GM12874 (cell line): ENCODE data around the gene FASTK.

Experiments
- TF ChIP-seq, protein P1 (sequence below): IDR thresholded peaks from 2 replicates; pipeline ENCODE4 v1.5.1; 2011; ENCODE audit warnings: low read depth, mild to moderate bottlenecking, control low read depth, low read length, moderate library complexity; ENCODE audit not compliant: insufficient read depth

FASTK gene

DNA sequence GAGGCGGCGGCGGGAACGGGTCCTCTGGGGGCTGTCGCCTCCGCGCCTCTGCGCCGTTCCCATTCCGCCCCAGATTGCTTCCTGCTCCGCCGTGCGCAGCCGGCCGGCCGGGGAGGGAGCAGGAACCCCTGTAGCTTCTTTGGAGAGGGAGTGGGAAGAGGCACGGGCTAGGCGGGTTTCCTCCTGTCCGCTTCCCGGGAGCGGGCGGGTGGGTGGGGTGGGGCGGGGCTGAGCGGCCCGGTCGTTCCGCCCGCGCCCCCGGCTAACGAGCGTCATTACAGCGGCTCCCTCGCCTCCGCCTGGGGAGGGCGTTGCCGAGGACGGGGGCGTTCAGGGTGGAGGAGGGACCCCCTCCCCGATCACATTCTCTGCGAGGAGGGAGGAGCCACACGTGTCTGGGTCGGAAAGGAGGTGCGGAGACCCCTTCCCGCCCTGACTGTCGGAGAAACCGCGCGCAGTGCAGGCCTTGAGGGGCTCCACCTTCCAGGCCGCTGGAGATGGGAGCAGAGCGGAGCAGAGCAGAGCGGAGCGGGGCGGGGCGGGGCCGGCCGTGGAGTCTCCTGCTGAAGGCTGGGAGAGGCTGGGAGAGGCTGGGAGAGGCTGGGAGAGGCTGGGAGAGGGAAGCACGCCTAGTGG, 45.4 kb upstream of the FASTK start:
- TF ChIP-seq, protein P1, sequence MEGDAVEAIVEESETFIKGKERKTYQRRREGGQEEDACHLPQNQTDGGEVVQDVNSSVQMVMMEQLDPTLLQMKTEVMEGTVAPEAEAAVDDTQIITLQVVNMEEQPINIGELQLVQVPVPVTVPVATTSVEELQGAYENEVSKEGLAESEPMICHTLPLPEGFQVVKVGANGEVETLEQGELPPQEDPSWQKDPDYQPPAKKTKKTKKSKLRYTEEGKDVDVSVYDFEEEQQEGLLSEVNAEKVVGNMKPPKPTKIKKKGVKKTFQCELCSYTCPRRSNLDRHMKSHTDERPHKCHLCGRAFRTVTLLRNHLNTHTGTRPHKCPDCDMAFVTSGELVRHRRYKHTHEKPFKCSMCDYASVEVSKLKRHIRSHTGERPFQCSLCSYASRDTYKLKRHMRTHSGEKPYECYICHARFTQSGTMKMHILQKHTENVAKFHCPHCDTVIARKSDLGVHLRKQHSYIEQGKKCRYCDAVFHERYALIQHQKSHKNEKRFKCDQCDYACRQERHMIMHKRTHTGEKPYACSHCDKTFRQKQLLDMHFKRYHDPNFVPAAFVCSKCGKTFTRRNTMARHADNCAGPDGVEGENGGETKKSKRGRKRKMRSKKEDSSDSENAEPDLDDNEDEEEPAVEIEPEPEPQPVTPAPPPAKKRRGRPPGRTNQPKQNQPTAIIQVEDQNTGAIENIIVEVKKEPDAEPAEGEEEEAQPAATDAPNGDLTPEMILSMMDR: no peak

DNA sequence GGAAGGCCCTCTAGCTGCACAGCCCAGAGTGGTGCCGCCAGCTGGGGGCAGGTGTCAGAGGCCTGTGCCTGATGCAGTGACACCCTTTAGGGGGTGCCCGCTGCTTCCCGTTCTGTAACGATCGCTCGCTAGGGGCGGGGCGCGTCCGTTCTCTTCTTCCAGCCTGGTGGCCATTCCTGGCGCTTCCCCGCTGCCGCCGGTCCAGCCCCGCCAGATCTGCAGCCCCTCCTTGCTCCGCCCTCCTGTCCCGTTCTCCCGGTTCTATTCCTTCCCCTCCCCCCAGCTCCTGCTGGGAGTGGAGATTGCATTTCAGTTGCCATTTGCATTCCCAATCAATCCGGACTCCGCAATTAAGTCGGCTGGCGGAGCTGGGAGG, 44.8 kb upstream of the FASTK start:
- TF ChIP-seq, protein P1: no peak

DNA sequence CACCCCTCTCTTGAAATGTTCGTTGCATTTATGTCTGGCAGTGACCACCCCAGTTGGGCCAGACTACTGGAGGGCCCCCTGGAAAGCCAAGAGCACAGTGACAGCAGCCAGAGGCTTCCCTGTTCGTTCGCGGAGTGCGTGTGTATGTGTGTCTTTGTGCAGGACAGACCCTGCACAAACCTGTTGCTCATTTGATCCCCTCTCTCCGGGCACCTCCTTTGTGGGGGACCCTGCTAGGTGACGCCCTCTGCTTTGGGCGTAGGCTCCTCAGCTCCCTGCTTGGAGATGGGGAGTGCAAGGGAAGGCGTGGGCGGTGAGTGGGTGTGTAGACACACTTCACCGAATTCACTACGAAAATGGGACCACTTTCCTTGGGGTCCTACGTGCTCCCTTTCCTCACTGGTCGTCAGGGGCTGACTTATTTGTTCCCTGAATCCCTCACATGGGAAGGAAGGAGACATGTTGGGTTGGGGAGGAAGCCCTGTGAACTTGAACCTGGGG, 44.3 kb upstream of the FASTK start:
- TF ChIP-seq, protein P1: no peak

DNA sequence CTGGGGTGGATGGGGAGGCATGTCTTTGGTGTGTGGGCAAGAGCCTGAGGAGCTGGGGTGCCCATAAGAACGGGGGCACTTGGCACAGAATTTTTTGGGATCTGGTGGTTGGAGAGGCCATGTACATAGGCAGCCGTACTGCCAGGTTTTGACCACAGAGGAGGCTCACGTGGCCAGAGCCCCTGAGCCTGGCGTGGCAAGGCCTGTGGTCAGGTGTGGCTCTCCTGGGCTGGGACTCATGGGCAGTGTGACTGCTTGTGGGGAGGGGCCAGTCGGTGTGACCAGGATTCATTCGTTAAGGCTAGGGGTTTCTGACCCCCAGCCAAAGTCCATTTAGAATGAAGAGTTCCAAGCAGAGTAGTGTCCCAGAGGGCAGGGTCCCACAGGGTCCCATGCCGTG, 43.9 kb upstream of the FASTK start:
- TF ChIP-seq, protein P1: no peak

DNA sequence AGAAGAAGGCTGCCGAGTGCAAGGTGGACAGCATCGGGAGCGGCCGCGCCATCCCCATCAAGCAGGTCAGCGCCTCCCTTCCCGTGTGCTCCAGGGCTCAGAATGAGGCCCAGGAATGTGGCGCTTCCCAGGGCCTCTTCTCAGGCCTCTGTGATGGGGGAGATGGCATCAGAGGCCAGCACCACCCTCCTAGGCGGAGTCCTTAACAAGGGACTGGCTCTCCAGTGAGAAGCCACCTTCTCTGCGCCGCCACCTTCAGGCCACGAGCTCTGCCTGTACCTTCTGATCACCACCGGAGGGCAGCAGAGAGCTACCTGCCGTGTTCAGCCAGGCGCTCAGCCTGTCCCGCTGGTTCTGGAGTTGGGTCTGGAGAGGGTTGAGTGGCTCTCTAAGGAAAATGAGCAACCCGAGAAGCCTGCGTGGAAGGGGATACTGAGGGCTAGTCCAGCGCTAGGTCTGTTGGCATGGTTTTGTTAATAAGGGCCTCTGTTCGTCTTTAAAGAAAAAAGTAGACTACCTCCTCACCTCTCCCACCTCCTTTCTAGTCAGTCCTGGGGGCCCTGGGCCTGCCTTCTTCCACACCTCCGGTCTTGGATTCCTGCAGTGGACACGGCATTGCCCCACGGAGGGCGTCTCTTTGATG, 43.3 kb upstream of the FASTK start:
- TF ChIP-seq, protein P1: peak; percentile 99

DNA sequence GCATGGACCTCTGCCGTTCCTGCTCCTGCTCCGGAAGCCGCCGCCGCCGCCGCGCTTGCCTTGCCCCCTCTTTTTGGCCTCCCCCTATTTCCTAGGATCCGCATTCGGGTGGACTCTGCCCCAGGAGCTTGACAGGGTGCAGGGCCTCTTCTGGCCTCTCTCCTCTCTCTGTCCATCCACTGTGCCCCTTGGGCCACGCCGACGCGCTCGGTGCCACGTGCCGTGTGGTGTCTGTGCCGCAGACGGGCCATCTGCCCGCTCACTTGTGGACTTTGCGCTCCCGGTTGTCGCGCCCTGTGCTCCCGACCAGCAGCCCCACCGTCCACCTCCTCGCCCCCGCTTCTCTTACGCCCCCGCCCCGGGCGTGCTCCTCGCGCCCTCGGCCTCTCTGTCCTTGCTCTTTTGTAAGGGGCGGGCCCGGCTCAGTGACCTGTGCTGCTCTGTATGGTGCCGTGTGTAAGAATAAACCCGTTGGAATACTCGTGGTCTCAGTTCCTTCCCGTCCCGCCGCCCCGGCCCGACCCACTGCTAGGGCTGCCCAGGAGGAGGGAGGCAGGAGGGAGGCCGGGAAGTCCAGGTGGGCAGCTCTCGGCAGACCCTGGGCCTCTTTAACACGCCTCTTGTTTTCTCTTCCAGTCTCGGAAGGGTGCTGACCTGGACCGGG, 42.7 kb upstream of the FASTK start:
- TF ChIP-seq, protein P1: no peak

DNA sequence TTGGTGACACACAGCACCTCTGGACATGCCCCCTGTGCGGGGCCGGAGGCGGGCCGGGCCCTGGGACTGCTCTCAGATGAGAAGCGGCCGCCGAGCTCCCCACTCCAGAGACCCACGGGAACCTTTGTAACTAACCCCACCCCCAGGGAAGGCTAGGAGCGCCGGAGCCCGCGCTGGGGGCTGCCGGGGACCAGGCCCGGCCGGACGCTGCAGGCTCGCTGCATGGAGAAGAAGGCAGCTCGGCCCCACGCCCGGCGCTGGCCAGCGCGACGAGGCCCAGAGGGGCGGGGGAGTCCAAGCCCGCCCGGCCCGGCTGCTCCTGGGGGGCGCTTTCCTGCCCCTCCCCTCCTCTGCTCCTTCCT, 42.2 kb upstream of the FASTK start:
- TF ChIP-seq, protein P1: no peak
